KOPT-K1 (cell line): ENCODE data around the gene TECRL.

ENCODE experiments used
- H3K27ac ChIP-seq: fragments of 200-600 bp; sonication (generic); 2 replicates; pipeline ENCODE4 v1.5.1; 2016; ENCODE audit warnings: antibody characterized with exemption, mild to moderate bottlenecking, low read depth, low read length; ENCODE audit not compliant: poor library complexity, severe bottlenecking
- H3K36me3 ChIP-seq: fragments of 200-600 bp; sonication (generic); 2 replicates; pipeline ENCODE4 v1.5.1; 2017; ENCODE audit warnings: antibody characterized with exemption, mild to moderate bottlenecking, low read length, moderate library complexity; ENCODE audit not compliant: insufficient read depth
- H3K9me3 ChIP-seq: fragments of 200-600 bp; sonication (generic); 2 replicates; pipeline ENCODE4 v1.5.1; 2017; ENCODE audit warnings: antibody characterized with exemption, low read length, mild to moderate bottlenecking; ENCODE audit not compliant: insufficient read depth, poor library complexity, severe bottlenecking

The TECRL gene

GRCh38 chr4:64250061-64250460 is 159.2 kb downstream of the TECRL start:
- no peaks in the 10 kb centered on the region for H3K9me3 ChIP-seq
- no peaks in the 10 kb centered on the region for H3K36me3 ChIP-seq
- H3K27ac ChIP-seq, result no peak overlapping the region

GRCh38 chr4:64248186-64248585 is 161.1 kb downstream of the TECRL start:
- Histone ChIP-seq H3K9me3 (no peaks in the 10 kb centered on the region), H3K36me3 (no peaks in the 10 kb centered on the region), H3K27ac (no peak overlapping the region)

- H3K9me3 ChIP-seq, result peaks cover 44% of the 10 kb centered on the region
- H3K27ac ChIP-seq, result no peak overlapping the region
- no peaks in the 10 kb centered on the region for H3K36me3 ChIP-seq
Measured at GRCh38 chr4:64230709-64231310, 178.4 kb downstream of the TECRL start.
